GM18517 (cell line): ENCODE results near the gene NMT1.
A peak's percentile ranks its signal among the peaks of the same experiment; 100 is the strongest.
"Not testable (repeated sequence)": the region's sequence is repeated elsewhere in the genome, so short reads cannot be mapped to it uniquely, and the experiment has no call there.

ENCODE experiments used
- ATAC-seq: cut with Tn5 transposase; IDR thresholded peaks from one replicate; pipeline ENCODE4 v1.9.1; 2021; ENCODE audit warnings: mild to moderate bottlenecking, moderate library complexity; ENCODE audit not compliant: unreplicated experiment

Gene NMT1

GRCh38 chr17:45036691-45037090 lies 24.4 kb upstream of the NMT1 start:
- ATAC-seq: no peak

- ATAC-seq: no peak
These were observed 22.1 kb upstream of the NMT1 start for GRCh38 chr17:45038728-45039634.

- ATAC-seq: no peak
These were observed 20.7 kb upstream of the NMT1 start for GRCh38 chr17:45040459-45040858.

- ATAC-seq: no peak
These were observed 18.6 kb upstream of the NMT1 start for GRCh38 chr17:45042346-45043120.

- no peak for ATAC-seq
These were observed 17.1 kb upstream of the NMT1 start for GRCh38 chr17:45043813-45044540.

GRCh38 chr17:45046537-45047125 lies 14.5 kb upstream of the NMT1 start:
- ATAC-seq: no peak

- no peak for ATAC-seq
These were observed 12.1 kb upstream of the NMT1 start for GRCh38 chr17:45048795-45049563.

- no peak for ATAC-seq
These were observed 10.5 kb upstream of the NMT1 start for GRCh38 chr17:45050481-45051059.

GRCh38 chr17:45051060-45051719 lies 9.9 kb upstream of the NMT1 start, which contains the start of gene DCAKD:
DCAKD (minus strand) TSS chr17:45051632; CDS start chr17:45034885, 16,747 bp downstream.
- peak; percentile 72 for ATAC-seq

GRCh38 chr17:45051720-45052051 lies 9.4 kb upstream of the NMT1 start:
- not testable (repeated sequence) for ATAC-seq

- no peak for ATAC-seq
These were observed 8.9 kb upstream of the NMT1 start for GRCh38 chr17:45052052-45052772.

GRCh38 chr17:45060382-45060796 lies 728 bp upstream of the NMT1 start:
- peak; percentile 5 for ATAC-seq

- no peak for ATAC-seq
These were observed 589 bp downstream of the NMT1 start for GRCh38 chr17:45061606-45062205.

GRCh38 chr17:45063198-45063597 lies 2.1 kb downstream of the NMT1 start:
- no peak for ATAC-seq

GRCh38 chr17:45067637-45068036 lies 6.5 kb downstream of the NMT1 start:
- ATAC-seq: no peak

GRCh38 chr17:45070001-45070400 lies 8.9 kb downstream of the NMT1 start:
- no peak for ATAC-seq

- no peak for ATAC-seq
These were observed 9.7 kb downstream of the NMT1 start for GRCh38 chr17:45070809-45071208.

GRCh38 chr17:45073414-45074070 lies 12.4 kb downstream of the NMT1 start:
- ATAC-seq: no peak
